GM18499 (cell line): ENCODE measurements around the gene ZNF516.
A peak's percentile ranks its signal among the peaks of the same experiment; 100 is the strongest.

Experiments used
- ATAC-seq: cut with Tn5 transposase; IDR thresholded peaks from one replicate; pipeline ENCODE4 v1.9.1; 2021; ENCODE audit warnings: moderate number of reproducible peaks; ENCODE audit not compliant: insufficient read depth, unreplicated experiment

The ZNF516 gene

GRCh38 chr18:76491776-76492668 is 3.0 kb downstream of the ZNF516 start:
- no peak for ATAC-seq

DNA sequence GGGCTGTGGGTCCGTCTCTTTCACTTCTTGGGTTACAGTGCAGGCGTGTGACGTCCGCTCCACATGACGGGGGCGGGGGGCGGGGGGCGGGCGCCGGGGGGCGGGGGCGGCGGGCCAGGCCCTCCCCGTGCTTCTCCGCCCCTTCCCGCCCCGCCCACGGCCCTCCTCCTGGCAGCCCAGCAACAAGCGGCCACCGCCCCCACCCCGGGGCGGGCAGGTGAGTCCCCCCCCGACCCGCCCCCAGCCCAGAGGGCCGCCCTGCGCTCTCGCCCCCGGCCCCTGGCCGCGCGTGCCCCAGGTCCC is 3.6 kb downstream of the ZNF516 start:
- no peak for ATAC-seq

DNA sequence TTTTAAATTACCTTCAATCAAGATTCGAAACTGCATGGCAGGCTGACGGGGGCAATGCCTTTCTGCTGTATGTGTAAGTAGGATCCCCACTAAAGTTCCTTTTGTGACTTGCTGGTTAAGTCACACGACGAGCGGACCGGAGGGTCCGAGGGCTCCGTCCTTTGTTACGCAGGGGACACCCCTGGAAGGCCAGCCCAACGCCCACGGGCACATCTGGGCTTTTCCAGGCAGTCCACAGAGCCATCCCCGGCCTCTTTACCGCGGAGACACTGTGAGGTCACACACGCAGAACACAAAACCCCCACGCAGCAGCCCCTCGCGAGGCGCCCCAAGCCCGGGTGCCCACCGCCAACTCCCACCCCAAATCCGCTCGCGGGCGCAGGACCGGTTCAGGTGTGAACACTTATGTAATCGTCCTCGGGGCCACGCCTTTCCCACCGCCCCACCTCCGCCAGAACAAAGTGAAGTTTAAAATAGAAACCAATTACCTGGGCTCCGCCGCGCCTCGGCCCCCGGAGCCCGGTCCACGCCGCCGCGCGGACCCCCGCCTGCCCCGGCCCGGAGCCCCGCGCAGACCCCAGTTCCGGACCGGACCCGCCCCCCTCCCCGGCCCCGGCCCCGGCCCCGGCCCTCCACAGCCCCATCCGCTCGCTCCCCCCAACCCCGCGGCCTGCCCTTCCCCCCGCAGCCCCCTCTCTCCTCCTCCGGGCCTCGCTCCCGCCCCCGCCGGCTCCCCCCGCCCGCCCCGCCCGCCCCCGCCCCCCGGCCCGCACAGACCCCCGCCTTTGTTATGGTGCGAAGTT is 4.2 kb downstream of the ZNF516 start:
- no peak for ATAC-seq

DNA sequence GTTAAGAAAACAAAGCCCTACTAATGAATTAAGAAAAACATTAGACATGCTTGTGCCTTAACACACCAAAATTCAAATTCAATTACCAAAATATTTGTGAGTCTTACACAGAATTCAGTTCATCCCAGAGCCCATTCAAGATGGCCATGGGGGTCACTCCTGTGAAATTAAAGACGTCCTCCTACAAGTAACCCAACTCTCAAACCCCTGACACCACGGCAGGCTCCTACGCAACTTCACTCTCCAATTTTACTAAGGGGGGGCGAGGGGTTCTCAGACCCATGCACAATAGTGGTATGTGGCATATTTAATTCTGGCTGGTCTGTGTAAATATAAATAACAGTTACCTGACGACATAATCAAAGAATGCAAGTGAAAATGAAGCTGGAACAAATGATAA is 5.0 kb downstream of the ZNF516 start:
- ATAC-seq = no peak

GRCh38 chr18:76489081-76489480 is 6.0 kb downstream of the ZNF516 start:
- ATAC-seq = no peak

DNA sequence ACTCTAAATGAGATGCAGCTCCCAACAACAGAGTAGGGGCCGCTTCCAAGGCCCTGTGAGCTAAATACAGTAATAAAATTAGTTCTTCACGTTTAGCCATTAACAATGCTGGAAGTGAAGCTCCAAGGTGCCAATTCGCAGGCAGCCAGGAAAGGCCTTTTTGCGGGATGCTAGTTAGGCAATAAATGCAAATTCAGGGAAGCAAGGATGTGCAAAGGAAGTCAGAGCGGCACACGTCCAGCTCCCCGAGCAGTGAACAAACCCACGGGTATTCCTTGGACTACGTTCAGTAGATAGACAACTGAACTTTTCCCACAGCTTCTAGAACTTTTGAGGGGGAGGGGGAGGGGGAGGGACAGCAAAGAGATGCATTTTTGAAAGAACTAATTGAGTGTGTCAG is 6.9 kb downstream of the ZNF516 start:
- no peak for ATAC-seq

- no peak for ATAC-seq
Observed at GRCh38 chr18:76487782-76488181, 7.3 kb downstream of the ZNF516 start.

DNA sequence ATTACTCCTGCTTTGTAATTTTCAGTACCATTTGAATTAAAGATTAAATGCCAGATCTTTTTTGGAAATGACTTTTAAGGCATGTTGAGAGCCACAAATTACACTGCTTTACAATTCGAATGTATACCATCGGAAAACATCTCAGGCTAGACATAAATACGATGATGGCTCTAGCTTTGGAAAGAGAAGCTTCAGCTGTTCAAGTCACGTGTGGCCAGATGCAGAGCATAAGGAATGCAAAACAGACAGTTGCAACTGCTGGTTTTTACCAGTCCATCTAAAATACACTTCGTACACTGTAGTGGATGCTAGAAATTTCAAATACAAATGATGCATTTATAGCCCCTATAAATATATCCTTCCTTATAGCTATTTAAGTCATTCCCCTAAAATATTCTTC is 8.0 kb downstream of the ZNF516 start:
- ATAC-seq = no peak

- ATAC-seq = no peak
Observed at GRCh38 chr18:76486574-76486973, 8.5 kb downstream of the ZNF516 start.

- no peak for ATAC-seq
Observed at GRCh38 chr18:76486038-76486437, 9.0 kb downstream of the ZNF516 start.

DNA sequence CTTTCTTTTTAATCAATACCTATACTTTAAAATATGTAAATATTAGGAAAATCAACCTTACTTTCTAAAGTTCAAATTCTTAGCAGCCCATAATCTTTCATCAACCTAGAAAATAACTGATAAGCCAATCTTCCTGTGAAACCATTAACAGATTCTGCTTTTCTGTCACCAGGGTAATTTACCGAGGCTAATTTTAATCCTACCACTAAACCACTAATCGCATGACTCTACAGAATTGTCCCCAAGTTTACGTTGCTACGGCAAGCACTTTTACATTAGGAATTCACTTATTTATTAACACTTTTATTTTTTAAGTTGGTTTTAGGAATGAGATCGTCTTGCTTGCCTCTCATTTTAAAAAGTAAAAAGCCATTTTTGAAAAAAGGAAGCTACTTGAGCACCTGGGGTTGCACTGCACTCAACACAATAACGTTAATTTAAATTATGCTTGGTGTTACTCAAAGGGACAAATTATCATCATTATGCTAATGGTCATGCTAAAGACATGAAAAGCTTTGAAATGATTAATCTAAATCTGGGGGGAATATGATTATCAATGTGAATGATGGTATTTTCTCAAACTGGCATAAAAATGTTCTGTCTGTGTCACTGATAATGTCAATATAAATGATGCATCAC is 10.2 kb downstream of the ZNF516 start:
- ATAC-seq = no peak

DNA sequence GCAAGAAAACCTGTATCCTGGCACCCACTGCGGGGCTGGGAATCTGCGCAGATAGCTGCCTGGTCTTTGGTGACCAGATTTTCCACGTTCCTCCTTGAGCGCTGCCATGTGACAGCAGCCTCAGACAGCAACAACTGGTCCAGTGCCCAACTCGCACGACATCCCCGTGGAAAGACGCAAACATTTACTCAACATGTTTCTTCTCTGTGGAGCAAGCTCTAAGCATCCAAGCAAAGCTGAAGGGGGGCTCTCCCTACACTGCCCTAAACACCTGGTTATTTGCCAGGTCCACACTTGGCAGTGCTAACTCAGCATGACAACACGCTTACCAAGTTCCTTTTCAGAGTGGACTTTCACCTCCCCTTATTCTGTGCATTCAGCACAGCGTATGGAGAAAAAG is 11.3 kb downstream of the ZNF516 start:
- ATAC-seq = no peak

DNA sequence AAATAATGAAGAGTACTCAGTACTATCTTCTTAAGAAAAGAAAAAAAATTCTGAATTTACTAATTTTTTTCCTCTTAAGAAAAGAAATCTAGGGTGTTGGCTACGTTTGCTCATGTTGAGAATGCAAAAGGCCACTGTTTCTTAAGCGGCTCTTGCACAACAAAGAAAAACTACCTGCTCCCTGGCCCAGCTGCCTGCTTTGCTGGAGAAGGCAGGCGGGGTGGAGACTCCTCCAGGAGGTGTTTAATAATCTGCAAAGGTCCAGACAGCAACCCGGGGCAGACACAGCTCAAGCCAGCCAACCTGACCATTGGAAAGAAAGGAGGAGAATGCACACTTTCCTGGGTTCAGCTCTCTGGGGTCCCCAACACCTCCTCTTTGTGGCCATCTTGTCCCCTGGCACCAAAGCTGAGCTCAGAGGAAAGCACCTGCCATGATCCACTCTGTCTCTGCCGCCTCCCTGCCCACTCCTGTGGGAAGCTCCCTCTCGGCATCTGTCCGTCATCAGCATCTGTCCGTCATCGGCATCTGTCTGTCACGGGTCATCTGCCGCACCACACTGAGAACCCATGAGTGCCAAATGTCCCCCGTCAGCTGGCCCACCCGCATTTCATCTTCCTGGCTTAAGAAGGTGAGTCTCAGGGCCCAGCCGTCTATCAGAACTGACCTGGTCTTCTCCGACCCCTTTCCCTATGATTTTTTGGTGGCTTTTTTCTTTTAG is 11.9 kb downstream of the ZNF516 start:
- no peak for ATAC-seq

- no peak for ATAC-seq
Observed at GRCh38 chr18:76482267-76482666, 12.8 kb downstream of the ZNF516 start.

DNA sequence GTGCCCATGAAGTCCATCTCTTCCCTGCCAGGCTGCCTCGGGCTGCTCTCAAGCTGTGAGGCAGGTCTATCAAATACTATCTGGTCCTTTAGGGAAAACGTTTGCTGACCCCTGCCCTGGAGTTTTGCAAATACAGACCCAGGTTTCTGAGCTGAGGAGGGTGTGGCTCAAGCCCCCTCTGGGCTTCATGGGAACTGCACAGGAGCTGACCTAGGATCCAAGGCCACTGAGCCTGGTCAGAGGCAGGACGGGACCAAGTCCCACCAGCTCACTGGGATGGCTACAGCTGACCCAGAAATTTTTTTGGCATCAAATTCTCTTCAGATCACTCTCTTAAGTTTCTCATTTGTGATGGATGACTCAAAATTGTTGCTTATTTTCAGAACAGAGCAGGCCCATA is 14.1 kb downstream of the ZNF516 start:
- no peak for ATAC-seq

DNA sequence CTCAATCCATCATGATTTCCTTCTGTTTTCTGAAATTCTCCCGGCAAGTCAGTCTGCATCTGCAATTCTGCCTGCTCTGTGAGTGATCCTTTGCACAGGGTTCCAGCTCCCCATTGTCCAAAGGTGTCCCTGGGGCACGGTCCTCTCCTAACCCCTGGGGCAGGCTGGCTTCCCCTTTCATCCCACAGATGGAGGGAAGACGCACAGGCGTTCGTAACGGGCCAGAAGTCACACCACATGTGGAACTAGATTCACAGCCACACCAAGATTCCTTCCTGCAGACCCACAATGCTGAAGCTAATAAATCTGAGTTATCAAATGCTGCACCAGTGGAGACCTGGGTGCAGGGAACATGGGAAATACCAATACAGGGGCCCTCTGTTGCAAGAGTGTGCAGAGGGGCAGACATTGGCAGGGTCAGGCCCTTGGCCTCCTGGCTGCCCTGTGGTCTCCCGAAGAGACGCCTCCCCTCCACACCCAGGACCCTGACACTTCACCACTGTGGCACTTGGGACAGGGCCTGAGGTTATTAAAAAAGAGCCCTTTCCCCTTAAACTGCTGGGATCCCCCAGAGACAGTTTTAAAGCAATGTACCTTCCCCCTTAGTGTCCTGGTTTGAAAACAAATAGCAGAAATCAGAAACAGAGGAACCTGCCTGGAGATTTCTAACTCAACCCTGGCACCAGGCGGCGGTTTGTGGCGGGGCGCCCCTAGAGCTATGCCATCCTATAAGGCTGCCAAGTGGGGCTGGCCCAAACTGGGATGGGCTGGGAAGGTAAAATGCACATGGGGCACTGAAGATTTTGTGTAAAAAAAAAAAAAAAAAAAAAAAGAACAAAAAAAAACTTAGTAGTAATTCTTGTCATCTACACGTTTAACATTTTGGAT is 15.4 kb downstream of the ZNF516 start:
- ATAC-seq = no peak

GRCh38 chr18:76476665-76477561 is 18.1 kb downstream of the ZNF516 start:
- ATAC-seq = peak; percentile 57

- no peak for ATAC-seq
Observed at GRCh38 chr18:76475450-76476194, 19.4 kb downstream of the ZNF516 start.
